WTC11 (cell line): ENCODE data around the gene SLC18A2. TPM values are rescaled to one million over a fixed set of nuclear protein-coding genes. Genes with fewer than 3 reads are reported as not detected.
A peak's percentile ranks its signal among the peaks of the same experiment; 100 is the strongest.

Experiments used
- ARID4B ChIP-seq: sonication (generic); formaldehyde crosslinking; IDR thresholded peaks from 2 replicates; pipeline ENCODE4 v1.8.0; 2023; ENCODE audit warnings: missing genetic modification reagents, mild to moderate bottlenecking, borderline replicate concordance
- ATF6 ChIP-seq: sonication (generic); formaldehyde crosslinking; IDR thresholded peaks from 2 replicates; pipeline ENCODE4 v1.8.1; 2023; ENCODE audit warnings: mild to moderate bottlenecking, missing genetic modification reagents
- ERG ChIP-seq: fragments of 250-450 bp; sonication (Bioruptor Pico); IDR thresholded peaks from 2 replicates; pipeline ENCODE4 v1.8.0; 2021; ENCODE audit warnings: mild to moderate bottlenecking
- FOXK1 ChIP-seq: sonication (generic); formaldehyde crosslinking; IDR thresholded peaks from 2 replicates; pipeline ENCODE4 v1.8.0; 2022; ENCODE audit warnings: mild to moderate bottlenecking, moderate library complexity, missing genetic modification reagents
- FOXP1 ChIP-seq: sonication (generic); formaldehyde crosslinking; IDR thresholded peaks from 2 replicates; pipeline ENCODE4 v1.8.0; 2022; ENCODE audit warnings: missing genetic modification reagents, mild to moderate bottlenecking, moderate library complexity, borderline replicate concordance
- GABPB1 ChIP-seq: sonication (generic); formaldehyde crosslinking; IDR thresholded peaks from 2 replicates; pipeline ENCODE4 v1.8.1; 2023; ENCODE audit warnings: mild to moderate bottlenecking, missing genetic modification reagents
- JAZF1 ChIP-seq: fragments of 250-450 bp; sonication (Bioruptor Pico); IDR thresholded peaks from 2 replicates; pipeline ENCODE4 v1.9.0; 2021; ENCODE audit warnings: moderate library complexity, mild to moderate bottlenecking, inconsistent platforms
- MXD4 ChIP-seq: fragments of 250-450 bp; sonication (Bioruptor Pico); IDR thresholded peaks from 2 replicates; pipeline ENCODE4 v1.8.0; 2021; ENCODE audit warnings: mild to moderate bottlenecking, moderate library complexity, borderline replicate concordance
- MYBL2 ChIP-seq: sonication (generic); formaldehyde crosslinking; IDR thresholded peaks from 2 replicates; pipeline ENCODE4 v1.8.1; 2023; ENCODE audit warnings: mild to moderate bottlenecking, moderate library complexity, missing genetic modification reagents
- RORB ChIP-seq: fragments of 250-450 bp; sonication (Bioruptor Pico); IDR thresholded peaks from 2 replicates; pipeline ENCODE4 v1.9.0; 2021; ENCODE audit warnings: mild to moderate bottlenecking
- USF2 ChIP-seq: sonication (generic); formaldehyde crosslinking; IDR thresholded peaks from 2 replicates; pipeline ENCODE4 v1.8.1; 2023; ENCODE audit warnings: mild to moderate bottlenecking, missing genetic modification reagents, moderate library complexity
- ZNF121 ChIP-seq: sonication (generic); formaldehyde crosslinking; IDR thresholded peaks from 2 replicates; pipeline ENCODE4 v1.8.0; 2023; ENCODE audit warnings: missing genetic modification reagents
- ZNF232 ChIP-seq: sonication (generic); formaldehyde crosslinking; IDR thresholded peaks from 2 replicates; pipeline ENCODE4 v1.8.0; 2022; ENCODE audit warnings: mild to moderate bottlenecking, missing genetic modification reagents
- ZNF416 ChIP-seq: fragments of 250-450 bp; sonication (Bioruptor Pico); IDR thresholded peaks from 2 replicates; pipeline ENCODE4 v1.9.0; 2021; ENCODE audit warnings: mild to moderate bottlenecking, inconsistent platforms
- ZNF512 ChIP-seq: sonication (generic); formaldehyde crosslinking; IDR thresholded peaks from 2 replicates; pipeline ENCODE4 v1.8.1; 2022; ENCODE audit warnings: missing genetic modification reagents, borderline replicate concordance
- total RNA-seq: library from RNA; stranded (reverse); gene quantifications from 3 replicates; pipeline ENCODE4 v1.2.3, GENCODE V29; 2021
- TF ChIP-seq, protein P1 (sequence below): fragments of 250-450 bp; sonication (Bioruptor Pico); conservative IDR thresholded peaks from 2 replicates; pipeline ENCODE4 v1.9.0; 2021; ENCODE audit warnings: mild to moderate bottlenecking
- TF ChIP-seq, protein P2 (sequence below): sonication (generic); formaldehyde crosslinking; IDR thresholded peaks from 2 replicates; pipeline ENCODE4 v1.8.0; 2022; ENCODE audit warnings: mild to moderate bottlenecking, missing genetic modification reagents
- TF ChIP-seq, protein P3 (sequence below): sonication (generic); formaldehyde crosslinking; IDR thresholded peaks from 2 replicates; pipeline ENCODE4 v1.8.1; 2023; ENCODE audit warnings: mild to moderate bottlenecking, moderate library complexity, missing genetic modification reagents

SLC18A2 gene
- total RNA-seq, 1 experiment from 2014 or later: 5.9 TPM

DNA sequence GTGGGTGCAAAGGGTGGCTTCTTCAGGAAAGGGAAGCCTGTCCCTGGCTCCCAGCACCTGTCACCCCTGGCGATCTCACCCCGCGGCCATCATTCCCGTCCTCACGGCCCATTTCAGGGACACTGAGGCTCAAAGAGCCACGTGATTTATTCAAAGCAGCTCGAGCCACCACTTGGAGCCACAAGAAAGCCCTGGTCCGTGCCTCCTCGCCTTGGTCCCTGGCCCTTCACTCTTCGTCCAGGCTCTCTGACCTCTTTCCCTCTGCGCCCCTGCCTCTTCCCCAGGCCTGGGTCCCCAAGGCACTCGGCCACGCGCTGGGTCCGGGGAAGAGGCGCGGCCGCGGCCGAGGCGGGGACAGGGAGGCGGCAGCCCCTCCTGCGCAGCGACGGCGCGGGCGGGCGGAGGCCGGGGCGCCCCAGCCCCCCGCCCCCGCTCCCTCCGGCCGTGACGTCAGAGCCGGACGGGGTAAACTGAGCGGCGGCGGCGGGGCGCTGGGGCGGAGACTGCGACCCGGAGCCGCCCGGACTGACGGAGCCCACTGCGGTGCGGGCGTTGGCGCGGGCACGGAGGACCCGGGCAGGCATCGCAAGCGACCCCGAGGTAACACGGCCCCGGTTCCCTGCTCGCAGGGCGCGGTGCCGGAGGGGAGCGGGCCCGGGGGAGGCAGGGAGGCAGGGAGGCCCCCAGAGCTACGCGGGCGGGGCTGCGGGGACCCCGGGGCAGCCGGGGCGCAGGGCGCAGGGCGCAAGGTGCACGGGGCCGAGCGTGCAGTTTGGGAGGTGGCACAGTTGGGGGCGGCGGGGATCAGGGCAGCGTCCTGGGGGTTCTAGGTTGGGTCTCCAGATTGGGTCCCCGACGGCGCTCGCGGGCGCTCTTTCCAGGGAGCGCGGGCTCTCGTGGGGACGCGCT is at the start of gene SLC18A2 (continued):
- TF ChIP-seq MXD4 (CRISPR knock-in tag): no peak
- TF ChIP-seq FOXK1 (CRISPR knock-in tag): no peak
- TF ChIP-seq, protein P1, sequence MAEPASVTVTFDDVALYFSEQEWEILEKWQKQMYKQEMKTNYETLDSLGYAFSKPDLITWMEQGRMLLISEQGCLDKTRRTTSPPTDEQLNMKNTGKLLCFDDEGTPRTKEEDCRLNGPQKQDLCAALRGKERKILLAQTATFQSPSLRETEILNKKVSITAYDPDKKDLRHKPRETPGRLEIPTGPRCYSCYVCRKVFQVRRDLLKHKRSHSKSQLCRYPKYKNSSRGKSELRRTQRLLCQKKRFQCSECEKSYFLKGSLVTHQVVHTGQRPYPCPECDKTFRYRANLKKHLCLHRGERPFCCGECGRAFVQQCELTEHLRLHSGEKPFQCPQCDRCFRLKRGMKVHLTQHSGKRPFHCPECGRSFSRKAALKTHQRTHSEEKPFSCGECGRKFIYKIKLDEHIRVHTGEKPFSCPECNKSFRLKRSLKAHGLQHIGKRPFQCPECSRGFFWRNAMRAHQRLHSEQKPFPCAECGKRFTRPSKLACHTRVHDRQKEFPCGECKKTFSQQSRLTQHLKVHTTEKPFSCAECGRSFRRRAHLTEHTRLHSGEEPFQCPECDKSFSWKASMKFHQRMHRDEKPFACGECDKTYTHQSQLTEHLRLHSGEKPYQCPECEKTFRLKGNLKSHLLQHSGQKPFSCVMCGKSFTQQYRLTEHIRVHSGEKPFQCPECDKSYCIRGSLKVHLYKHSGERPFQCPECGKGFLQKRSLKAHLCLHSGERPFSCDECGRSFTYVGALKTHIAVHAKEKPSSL (CRISPR knock-in tag): no peak
- no peak for TF ChIP-seq ARID4B (CRISPR knock-in tag)
- TF ChIP-seq JAZF1 (CRISPR knock-in tag): no peak
- TF ChIP-seq ZNF121 (CRISPR knock-in tag): no peak
- no peak for TF ChIP-seq ERG (CRISPR knock-in tag)
- peak; percentile 81 for TF ChIP-seq USF2 (CRISPR knock-in tag)
- 0 out of 2 replicates have a peak, but pooled peaks have one; percentile 57 for TF ChIP-seq FOXP1 (CRISPR knock-in tag)
- TF ChIP-seq ZNF232: no peak
- TF ChIP-seq ATF6 (CRISPR knock-in tag): no peak
- TF ChIP-seq ZNF416 (CRISPR knock-in tag): no peak
- no peak for TF ChIP-seq GABPB1
- TF ChIP-seq RORB (CRISPR knock-in tag): no peak
- TF ChIP-seq, protein P2, sequence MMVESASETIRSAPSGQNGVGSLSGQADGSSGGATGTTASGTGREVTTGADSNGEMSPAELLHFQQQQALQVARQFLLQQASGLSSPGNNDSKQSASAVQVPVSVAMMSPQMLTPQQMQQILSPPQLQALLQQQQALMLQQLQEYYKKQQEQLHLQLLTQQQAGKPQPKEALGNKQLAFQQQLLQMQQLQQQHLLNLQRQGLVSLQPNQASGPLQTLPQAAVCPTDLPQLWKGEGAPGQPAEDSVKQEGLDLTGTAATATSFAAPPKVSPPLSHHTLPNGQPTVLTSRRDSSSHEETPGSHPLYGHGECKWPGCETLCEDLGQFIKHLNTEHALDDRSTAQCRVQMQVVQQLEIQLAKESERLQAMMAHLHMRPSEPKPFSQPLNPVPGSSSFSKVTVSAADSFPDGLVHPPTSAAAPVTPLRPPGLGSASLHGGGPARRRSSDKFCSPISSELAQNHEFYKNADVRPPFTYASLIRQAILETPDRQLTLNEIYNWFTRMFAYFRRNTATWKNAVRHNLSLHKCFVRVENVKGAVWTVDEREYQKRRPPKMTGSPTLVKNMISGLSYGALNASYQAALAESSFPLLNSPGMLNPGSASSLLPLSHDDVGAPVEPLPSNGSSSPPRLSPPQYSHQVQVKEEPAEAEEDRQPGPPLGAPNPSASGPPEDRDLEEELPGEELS (CRISPR knock-in tag): 0 out of 2 replicates have a peak, but pooled peaks have one; percentile 32
- TF ChIP-seq MYBL2: no peak
- TF ChIP-seq, protein P3, sequence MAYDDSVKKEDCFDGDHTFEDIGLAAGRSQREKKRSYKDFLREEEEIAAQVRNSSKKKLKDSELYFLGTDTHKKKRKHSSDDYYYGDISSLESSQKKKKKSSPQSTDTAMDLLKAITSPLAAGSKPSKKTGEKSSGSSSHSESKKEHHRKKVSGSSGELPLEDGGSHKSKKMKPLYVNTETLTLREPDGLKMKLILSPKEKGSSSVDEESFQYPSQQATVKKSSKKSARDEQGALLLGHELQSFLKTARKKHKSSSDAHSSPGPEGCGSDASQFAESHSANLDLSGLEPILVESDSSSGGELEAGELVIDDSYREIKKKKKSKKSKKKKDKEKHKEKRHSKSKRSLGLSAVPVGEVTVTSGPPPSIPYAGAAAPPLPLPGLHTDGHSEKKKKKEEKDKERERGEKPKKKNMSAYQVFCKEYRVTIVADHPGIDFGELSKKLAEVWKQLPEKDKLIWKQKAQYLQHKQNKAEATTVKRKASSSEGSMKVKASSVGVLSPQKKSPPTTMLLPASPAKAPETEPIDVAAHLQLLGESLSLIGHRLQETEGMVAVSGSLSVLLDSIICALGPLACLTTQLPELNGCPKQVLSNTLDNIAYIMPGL (CRISPR knock-in tag): no peak
- TF ChIP-seq ZNF512 (CRISPR knock-in tag): no peak
